GM19372 (cell line): Measurements from ENCODE around the gene ATP2B3.

Source experiments
- ATAC-seq: cut with Tn5 transposase; IDR thresholded peaks from one replicate; pipeline ENCODE4 v1.9.1; 2021; ENCODE audit warnings: mild to moderate bottlenecking, low read depth, moderate library complexity; ENCODE audit not compliant: unreplicated experiment

ATP2B3 gene

DNA sequence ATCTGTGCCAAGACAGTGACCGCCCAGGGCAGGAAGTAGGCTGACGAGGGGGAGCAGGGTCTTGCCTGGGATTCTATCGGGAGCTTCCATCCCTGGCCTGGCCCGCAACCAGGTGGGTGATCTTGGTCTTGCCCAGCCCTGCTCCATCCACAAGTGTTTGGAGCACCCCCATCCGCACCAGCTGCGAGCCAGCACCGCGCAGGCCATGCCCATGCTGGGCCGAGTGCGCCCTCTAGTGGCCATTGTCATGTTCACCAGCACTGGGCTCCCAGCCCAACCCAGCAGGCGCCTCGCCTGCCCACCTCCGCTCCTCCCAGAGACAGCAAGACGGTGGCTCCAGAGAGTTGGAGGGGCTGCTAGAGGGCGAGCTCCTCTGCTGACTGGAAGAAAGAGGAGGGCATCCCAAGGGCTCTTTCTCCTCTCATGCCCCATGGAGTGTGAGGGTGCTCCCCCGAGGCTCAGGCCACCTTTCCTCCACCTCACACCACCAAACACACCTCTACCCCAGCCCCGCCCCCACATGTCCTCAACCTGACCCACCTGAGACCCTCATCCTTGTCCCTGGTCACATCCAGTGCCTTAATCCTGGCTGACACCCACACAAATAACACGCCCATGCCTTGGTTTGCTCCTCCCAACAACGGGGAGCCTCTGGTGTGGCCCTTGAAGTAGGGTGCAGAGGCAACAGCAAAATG, 9.8 kb upstream of the ATP2B3 start:
- peak; percentile 92 for ATAC-seq

DNA sequence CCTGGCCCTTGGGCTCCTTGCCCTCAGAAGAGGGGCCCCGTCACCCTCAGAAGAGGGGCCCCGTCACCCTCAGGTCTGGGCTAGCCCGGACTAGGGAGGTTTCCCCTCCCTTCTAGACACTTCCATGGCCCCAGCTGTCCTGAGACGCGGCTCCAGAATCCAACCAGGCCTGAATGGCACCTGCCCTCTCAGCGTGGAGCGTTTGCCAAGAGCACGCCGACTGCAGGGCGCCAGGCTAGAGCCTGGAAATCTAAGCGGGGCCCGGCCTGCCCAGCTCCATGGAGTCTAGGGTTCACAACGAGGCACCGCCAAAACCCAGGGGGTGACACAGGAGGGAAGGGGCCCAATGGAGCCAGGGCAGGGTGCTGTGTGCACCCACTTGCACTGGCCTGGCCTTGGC, 7.8 kb upstream of the ATP2B3 start:
- ATAC-seq = no peak

DNA sequence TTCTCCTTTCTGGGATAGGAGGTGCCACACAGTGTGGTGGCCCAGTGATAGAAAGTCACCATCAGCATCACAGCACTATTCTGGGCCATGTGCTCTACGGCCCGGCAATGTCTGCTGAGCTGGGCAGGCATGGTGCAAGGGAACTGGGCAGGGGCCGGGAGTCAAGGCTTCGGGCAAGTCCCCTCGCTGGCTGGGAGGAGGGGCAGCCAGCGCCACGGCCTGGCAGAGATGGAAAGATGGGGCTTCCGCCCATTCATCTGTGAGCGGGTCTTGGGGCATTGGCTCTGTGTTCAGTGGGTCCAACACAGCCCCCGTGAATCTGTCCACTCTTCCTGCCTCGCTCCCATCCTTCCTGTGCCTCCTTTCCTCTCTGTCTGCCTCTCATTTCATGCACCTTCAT, 7.1 kb upstream of the ATP2B3 start:
- ATAC-seq = no peak

DNA sequence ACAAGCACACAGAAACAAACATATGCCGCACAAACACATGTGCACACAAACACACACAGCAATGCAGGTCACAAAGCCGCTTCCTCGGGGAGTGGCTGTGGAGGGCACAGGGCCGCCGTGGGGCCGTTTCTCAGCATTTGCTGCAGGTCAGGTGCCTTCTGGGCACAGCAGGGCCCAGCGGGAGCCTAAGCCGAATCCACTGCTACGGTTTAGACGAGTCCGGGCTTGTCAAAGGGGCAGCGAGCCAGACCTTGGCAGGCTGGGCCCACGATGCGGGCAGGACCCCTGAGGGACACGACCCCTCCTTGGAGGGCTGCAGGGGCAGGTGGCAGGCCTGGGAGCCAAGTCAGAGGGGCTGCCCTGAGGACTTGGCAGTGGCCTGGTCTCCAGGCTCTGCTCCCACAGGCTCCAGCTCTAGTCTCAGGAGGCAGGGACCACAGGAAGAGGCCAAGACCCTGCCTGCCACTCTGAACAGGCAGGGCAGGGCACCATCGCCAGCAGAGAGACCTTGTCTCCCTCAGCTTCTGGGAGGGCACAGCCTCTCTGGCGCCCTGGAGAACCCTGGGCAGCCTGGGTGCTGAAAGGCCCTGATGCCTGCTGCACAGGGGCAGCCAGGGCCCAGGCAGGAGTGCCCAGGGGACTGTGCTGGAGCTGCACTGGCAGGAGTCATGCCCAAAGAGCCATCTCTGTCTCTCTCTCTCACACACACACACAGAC, 5.5 kb upstream of the ATP2B3 start:
- ATAC-seq = no peak

DNA sequence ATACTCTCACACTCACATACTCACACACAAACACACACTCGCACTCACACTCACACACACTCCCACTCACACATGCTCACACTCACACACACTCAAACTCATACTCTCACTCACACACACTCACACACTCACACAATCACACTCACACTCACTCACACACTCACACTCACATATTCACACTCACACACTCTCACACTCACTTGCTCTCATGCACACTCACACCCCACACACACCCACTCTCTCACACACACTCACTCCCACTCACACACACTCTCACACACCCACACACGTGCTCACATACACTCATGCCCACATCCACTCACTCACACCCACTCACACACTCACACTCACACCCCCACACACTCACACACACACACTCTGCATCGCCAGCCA, 4.9 kb upstream of the ATP2B3 start:
- no peak for ATAC-seq

DNA sequence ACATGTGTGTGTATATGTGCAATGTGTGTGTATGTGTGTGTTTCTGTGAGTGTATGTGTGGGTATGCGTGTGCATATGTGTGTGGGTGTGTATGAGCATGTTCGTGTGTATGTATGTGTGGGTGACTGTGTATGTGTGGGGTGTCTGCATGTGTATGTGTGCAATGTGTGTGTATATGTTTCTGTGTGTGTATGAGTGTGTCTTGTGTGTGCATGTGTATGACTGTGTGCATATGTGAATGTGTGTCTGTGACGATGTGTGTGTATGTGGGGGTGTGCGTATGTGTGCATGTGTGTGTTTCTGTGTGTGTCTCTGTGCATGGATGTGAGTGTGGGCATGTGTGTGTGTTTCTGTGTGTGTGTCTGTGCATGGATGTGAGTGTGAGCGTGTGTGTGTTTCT, 4.2 kb upstream of the ATP2B3 start:
- no peak for ATAC-seq

DNA sequence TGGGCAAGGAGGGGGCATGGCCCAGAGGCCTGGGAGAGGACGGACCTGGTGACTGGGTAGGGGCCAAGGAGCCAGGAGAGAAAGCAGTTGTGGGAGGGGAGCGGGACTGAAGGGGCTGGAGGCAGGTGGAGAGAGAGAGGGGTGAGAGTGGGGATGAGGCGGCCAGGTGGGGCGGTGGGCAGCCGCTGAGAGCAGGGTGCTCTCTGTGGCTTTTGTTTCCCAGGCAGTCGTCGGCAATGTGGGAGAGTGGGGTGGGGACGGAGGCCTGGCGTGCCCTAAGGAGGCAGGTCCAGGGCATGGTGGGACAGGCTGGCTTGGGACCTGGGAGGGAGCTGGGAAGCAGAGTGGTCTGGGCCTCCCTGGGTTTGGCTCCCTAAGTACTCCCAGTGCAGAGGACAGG, 3.2 kb upstream of the ATP2B3 start:
- ATAC-seq = no peak

DNA sequence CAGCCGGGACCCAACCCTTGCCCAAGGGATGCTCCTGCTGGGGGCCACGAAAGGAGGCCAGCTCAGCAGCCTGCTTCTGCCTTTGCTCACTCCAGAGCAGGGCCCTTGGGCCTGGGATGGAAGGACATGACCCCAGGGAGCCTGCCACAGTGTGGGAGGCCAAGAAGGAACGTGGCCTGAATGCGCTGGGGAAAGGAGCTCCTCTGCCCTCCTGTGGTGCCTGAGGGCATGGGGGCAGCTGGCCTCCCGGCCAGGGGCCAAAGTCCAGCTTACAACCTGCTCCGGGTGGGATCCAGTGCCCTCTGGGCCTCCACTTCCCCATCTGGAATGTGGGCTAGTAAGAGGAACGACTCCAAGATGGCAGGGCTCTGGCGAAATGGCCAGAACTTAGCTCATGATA, 2.0 kb upstream of the ATP2B3 start:
- no peak for ATAC-seq

DNA sequence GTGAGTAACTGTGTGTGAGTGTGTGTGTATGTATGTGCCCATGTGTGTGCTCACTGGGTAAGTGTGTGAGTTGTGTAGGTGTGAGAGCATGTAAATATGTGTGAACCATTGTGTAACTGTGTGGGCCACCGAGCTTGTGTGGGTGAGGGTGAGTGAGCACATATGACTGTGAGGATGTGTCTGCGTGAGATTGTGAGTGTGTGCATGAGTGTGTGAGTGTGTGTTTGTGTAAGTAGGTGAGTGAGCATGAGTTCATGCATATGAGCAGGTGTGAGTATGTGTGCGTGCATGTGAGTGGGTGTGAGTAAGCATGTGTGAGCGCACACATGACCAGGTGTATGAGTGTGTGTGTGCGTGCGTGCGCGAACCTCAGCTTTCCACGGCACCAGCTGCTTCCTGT, 1.4 kb upstream of the ATP2B3 start:
- ATAC-seq = no peak

DNA sequence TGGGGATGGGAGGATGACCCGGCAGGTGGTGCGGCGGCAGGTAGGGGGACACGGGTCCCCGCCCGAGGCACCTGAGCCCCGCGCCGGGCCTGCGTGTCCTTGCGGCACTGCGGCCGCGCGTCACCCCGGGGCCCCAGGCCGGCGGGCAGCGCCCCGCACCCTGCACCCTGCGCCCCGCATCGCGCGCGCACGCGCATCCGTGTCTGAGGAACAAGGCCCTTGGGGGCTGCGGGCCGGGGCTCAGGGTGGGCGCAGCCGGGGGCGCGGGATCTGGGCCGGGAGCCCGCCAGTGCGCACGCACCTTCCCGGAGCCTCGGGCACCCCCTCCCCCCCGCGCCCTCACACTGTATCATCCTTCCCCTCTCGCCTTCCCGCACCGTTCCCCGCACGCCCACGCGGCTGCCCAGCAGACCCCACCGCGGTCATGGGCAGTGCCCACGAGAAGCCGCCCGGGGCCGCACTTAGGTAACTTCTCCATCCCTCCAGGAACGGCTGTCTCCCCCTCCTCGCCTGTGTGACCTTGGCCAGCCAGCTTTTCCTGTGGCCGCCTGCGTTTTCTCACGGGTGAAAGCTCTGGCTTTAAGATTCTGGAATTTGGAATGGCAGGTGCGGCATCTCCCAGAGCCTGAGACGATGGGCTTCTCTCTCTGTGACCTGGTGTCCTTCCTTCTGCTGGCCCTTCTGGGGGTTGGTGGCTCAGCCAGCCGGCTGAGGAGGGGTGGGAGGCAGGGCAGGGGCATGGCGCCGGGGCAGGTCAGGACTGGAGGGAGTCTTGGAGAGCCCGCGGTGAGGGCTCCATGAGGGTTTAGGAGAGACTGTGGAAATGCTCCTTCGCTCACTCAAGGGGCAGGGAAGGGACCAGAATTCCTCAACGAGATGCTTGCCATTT, 748 bp downstream of the ATP2B3 start:
- ATAC-seq = no peak

DNA sequence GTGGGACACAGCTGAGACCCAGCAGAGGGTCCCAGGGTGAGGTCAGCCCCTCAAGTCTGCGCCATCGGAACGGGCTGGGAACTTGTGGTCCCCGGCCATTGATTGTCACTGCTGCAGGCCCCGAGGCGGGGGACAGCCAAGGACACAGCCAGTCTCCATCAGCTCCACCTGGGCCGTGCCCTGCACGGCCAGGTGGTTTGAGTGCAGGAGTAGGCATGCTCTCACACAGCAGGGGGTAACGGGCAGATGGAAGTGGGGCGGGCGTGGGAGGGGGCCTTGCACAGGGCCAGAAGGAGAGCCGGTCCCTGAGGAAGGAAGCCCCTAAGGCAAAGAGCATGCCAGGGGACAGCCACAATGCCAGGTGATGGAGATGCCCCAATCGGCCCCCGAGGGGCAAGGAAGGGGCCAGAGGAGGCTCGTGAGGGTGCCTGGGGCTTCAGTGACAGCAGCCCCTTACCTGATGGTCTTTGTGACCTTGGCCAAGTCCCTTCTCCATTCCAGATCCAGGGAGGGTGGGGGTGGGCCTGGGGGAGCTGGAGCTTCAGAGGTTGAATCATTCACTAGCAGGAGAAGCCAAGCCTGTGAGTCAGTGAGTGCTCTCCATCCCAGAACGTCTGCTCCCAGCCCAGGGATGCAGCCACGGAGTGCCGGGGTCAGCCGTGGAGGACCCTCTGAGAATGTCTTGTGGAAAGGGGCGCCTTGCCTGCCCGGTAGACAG, 2.3 kb downstream of the ATP2B3 start:
- no peak for ATAC-seq

DNA sequence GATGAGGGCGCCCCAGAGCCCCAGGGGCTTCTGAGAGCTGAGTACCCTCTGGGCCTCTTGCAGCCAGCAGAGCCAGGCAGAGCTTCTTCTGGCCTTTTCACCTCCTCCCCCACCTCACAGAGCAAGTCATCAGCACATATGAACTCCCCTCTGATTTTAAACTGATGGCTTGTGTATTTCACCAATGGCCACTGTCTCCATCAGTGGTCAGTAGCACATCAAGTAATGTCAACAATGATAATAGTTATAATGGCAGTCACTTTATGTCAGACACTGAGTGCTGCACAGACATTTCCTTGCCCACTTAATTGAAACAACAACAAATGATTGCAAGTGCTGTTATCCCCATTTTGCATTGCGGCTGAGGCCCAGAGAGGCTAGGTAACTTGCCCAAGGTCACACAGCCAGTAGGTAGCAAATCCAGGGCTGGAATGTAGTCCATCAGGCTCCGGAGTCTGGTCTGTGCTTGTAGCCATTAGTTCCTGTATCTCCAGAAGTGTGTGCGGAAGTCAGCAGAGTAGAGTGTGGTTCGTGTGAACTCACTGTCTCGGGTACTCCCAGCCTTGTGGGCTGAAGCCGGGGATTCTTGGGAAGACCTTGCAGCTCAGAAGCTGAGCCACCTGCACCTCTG, 3.0 kb downstream of the ATP2B3 start:
- ATAC-seq = no peak

DNA sequence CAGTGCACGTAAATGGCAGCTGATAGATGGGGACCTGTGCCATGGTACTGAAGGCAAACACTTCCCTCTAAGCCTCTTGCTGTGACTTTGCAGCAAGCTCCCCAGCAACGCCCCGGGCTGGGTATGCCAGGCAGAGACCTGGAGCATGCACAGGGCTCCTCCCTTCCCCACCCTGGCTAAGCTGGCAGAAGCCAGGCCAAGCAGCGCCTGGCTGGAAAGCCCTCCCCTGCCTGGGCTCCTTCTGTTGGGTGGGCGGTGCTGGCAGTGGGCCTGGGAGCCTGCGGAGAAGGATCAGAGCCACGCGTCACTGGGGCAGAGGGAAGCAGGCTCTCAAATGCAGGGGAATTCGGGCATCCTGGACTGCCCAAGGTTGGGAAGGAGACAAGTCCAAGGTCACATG, 3.6 kb downstream of the ATP2B3 start:
- ATAC-seq = no peak

DNA sequence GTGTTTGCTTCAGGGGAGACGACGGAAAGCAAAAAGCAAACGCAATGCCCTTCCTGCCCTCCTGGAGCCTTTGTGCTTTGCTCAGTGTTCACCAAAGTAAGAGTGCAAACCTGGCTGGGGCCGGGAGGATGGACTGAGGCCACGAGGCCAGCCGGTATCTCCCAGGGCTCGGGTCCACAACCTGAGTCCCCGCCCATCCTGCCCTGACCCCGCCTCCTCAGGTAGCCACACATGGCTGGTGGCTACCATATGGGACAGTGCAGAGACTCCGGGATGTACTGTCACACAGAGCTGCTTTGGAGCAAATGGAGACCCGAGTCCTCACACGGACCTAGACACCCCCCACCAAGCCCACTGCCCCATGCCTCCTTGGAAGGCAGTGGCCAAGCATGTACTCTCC, 4.8 kb downstream of the ATP2B3 start:
- no peak for ATAC-seq

DNA sequence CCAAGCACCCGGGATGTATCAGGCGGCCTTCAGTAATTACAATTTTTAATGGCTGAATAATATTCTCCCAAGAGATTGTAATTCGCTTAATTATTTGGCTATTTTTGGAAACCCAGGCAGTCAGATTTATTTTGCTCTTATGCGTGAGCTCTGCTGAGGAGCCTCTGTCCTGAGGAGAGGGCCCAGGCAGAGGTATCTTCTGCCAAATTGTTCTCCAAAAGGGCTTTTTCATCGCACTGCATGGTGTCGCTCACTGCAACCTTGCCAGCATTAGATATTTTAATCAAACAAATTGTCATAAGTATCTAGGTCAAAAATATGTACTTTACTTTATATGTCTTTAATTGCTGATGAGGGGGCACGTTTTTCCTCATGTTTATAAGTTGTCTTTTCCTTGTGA, 5.8 kb downstream of the ATP2B3 start:
- ATAC-seq = no peak

DNA sequence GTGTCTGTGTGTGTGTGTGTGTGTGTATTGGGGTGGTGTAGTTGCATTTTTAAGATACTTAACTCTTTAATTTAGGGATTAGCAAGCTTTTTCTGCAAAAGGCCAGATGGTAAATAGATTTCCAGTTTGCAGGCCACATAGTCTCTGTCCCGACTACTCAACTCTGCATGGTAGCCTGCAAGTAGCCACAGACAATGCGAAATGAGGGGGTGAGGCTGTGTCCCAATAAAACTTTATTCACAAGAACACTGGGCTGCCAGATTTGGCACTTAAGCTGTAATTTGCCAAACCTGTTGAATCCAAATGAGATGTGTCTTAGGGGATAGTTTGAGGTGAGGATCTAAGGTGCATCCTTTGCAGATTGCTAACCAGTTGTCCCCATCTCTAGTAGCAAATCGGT, 6.8 kb downstream of the ATP2B3 start:
- ATAC-seq = no peak

DNA sequence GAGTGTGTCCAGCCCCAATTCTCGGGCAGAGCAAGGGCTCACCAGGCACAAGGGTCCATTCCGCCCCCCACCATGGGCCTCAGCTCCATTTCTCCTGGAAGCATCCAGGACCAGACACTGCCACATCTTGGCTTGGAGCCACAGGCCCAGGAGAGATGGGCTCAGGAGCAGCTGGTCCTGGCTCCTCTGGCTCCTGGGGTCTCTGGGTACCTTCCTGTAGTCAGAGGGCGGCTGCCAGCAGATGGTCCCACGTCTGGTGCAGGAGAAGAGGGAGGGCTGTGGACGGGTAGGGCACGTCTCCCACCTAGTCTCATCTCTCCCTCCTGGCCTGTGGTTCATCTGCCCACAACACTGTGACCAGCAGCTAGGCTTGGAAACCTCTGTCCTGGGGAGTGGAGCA, 8.0 kb downstream of the ATP2B3 start:
- ATAC-seq = no peak

DNA sequence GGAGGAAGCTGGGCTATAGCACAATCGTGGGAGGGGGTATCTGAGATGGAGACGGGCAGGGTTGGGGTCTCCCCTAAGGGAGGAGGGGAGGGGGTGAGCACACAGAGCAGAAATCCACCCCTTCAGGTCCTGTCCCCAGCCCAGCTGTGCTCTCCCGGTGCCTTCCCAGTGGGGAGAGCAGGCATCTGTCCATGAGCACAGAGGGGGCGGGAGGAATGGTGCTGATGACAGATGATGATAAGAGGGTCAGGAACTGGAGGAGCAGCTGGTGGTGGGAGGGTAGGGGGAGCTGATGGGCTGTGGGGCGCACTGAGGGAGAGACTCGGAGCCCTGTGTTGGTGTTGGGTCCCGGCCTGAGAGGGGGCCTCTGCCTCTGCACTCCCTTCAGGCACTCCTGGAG, 8.6 kb downstream of the ATP2B3 start:
- ATAC-seq = no peak

DNA sequence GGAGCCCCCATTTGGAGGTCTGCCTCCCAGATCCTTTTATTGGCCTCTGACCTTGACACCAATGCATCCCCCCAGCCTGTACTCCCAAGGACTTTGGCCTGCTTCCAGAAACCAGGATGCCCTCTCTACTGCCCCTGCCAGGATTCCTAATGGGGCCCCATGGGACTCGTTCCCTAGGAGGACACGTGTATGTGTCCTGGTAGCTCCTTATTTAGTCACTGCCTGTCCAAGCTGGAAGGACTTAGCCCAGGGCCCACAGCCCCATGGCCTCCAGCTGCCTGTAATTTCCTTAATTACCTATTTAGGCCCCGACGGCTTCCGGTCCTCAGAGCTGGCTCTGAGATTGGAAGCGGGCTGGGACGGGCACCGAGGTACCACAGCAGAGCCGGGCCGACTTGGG, 9.4 kb downstream of the ATP2B3 start:
- ATAC-seq = no peak

DNA sequence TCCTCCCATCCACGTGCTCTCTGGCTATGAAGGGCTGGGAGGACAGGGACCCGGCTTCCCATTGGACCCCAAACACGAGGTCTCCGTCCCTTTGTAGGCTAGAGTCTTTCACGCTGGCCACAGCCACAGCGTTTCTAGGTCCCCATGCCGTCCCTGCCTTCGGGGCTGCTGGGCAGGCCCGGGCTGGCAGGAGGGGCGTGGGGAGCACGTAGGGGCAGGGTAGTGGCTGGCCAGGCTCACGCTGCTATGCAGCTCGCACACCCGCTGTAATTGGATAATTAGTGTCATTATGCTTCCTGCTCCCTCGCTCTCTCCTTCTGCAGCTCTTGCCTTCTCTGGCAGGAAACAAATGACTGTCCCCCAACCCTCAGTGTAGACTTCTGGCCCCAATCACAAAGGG, 9.8 kb downstream of the ATP2B3 start:
- ATAC-seq = no peak
